HepG2 (cell line): Measurements from ENCODE around the gene FASTK.

Source experiments
- ADNP ChIP-seq: sonication (generic); formaldehyde crosslinking; IDR thresholded peaks from 2 replicates; pipeline ENCODE4 v1.4.0; 2020; ENCODE audit warnings: missing genetic modification reagents
- CTCF ChIP-seq: sonication (generic); formaldehyde crosslinking; IDR thresholded peaks from 2 replicates; pipeline ENCODE4 v1.5.0; 2020; ENCODE audit warnings: mild to moderate bottlenecking, missing genetic modification reagents, moderate library complexity
- HDAC2 ChIP-seq: sonication (generic); formaldehyde crosslinking; IDR thresholded peaks from 2 replicates; pipeline ENCODE4 v1.4.0; 2020; ENCODE audit warnings: missing genetic modification reagents
- HNRNPL ChIP-seq: fragments of 200-400 bp; formaldehyde crosslinking; IDR thresholded peaks from 2 replicates; pipeline ENCODE4 v1.6.1; 2017; ENCODE audit warnings: mild to moderate bottlenecking, low read depth, low read length
- NONO ChIP-seq, 2 experiments: fragments of 450-650 bp in 1 of 2; sonication (generic) in 1 of 2; formaldehyde crosslinking in 1 of 2; IDR thresholded peaks in 1 of 2; conservative IDR thresholded peaks in 1 of 2; 2 replicates each; pipeline versions ENCODE4 v1.6.1 to v1.8.0; 2017 to 2022; ENCODE audit warnings: mild to moderate bottlenecking in 1 of 2, missing genetic modification reagents in 1 of 2, moderate library complexity in 1 of 2
- NR1H2 ChIP-seq: sonication (generic); formaldehyde crosslinking; IDR thresholded peaks from 2 replicates; pipeline ENCODE4 v1.8.1; 2022; ENCODE audit warnings: low read depth, missing genetic modification reagents, borderline replicate concordance
- POLR2AphosphoS2 ChIP-seq: IDR thresholded peaks from 2 replicates; pipeline ENCODE4 v1.6.1; 2011; ENCODE audit warnings: low read depth, low read length, improper control_type of control experiment
- TCF12 ChIP-seq, 2 experiments: fragments of 450-650 bp in 1 of 2; sonication (generic) in 1 of 2; formaldehyde crosslinking in 1 of 2; IDR thresholded peaks; 2 replicates each; pipeline versions ENCODE4 v1.6.1 to v1.8.0; 2017 to 2022; ENCODE audit warnings: antibody characterized with exemption in 1 of 2, mild to moderate bottlenecking in 1 of 2, missing genetic modification reagents in 1 of 2, moderate library complexity in 1 of 2
- ZBTB1 ChIP-seq: sonication (generic); formaldehyde crosslinking; IDR thresholded peaks from 2 replicates; pipeline ENCODE4 v1.4.0; 2020; ENCODE audit warnings: missing genetic modification reagents, borderline replicate concordance
- ZFYVE20 ChIP-seq: sonication (generic); formaldehyde crosslinking; IDR thresholded peaks from 2 replicates; pipeline ENCODE4 v1.8.0; 2023; ENCODE audit warnings: low read depth, mild to moderate bottlenecking, moderate library complexity, missing genetic modification reagents, borderline replicate concordance
- ZNF274 ChIP-seq: sonication (generic); formaldehyde crosslinking; IDR thresholded peaks from 2 replicates; pipeline ENCODE4 v1.5.1; 2020; ENCODE audit warnings: mild to moderate bottlenecking, missing genetic modification reagents
- TF ChIP-seq, protein P1 (sequence below), 2 experiments: sonication (generic) in 1 of 2; formaldehyde crosslinking in 1 of 2; IDR thresholded peaks; 2 replicates each; pipeline versions ENCODE4 v1.4.0 to v1.6.1; 2016 to 2020; ENCODE audit warnings: borderline replicate concordance in 1 of 2, low read depth in 1 of 2, mild to moderate bottlenecking in 1 of 2, missing genetic modification reagents in 1 of 2
- TF ChIP-seq, protein P2 (sequence below): sonication (generic); formaldehyde crosslinking; IDR thresholded peaks from 2 replicates; pipeline ENCODE4 v1.4.0; 2020; ENCODE audit warnings: mild to moderate bottlenecking, missing genetic modification reagents
- TF ChIP-seq, protein P3 (sequence below): sonication (generic); formaldehyde crosslinking; IDR thresholded peaks from 2 replicates; pipeline ENCODE4 v1.4.0; 2020; ENCODE audit warnings: mild to moderate bottlenecking, missing genetic modification reagents

DNA sequence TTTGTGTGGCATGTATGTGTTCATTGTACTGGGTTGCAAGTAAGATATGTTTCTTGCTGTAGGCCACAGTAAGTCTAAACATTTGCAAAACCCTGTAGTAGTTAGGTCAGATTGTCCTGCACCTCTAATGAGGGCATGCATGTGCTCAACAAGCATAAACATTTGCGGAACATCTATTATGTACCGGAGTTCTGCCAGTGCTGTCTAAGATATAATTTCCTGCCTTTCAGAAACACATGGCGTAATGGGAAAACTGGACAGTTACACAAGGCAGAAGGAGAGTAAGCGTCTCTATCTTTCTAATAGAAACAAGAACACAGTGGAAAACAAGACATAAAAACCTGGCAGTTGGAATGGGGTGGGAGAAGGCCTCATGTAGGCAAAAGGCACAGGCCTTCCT lies 49.6 kb downstream of the FASTK start:
- TF ChIP-seq, protein P1, sequence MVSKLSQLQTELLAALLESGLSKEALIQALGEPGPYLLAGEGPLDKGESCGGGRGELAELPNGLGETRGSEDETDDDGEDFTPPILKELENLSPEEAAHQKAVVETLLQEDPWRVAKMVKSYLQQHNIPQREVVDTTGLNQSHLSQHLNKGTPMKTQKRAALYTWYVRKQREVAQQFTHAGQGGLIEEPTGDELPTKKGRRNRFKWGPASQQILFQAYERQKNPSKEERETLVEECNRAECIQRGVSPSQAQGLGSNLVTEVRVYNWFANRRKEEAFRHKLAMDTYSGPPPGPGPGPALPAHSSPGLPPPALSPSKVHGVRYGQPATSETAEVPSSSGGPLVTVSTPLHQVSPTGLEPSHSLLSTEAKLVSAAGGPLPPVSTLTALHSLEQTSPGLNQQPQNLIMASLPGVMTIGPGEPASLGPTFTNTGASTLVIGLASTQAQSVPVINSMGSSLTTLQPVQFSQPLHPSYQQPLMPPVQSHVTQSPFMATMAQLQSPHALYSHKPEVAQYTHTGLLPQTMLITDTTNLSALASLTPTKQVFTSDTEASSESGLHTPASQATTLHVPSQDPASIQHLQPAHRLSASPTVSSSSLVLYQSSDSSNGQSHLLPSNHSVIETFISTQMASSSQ (IDR thresholded peaks at IDR 0.05; ENCODE audit: low read depth) = no peak
- TF ChIP-seq, protein P1 (CRISPR knock-in tag; IDR thresholded peaks at IDR 0.05; ENCODE audit: borderline replicate concordance) = no peak
- TF ChIP-seq ADNP = no peak
- TF ChIP-seq CTCF = no peak
- TF ChIP-seq, protein P2, sequence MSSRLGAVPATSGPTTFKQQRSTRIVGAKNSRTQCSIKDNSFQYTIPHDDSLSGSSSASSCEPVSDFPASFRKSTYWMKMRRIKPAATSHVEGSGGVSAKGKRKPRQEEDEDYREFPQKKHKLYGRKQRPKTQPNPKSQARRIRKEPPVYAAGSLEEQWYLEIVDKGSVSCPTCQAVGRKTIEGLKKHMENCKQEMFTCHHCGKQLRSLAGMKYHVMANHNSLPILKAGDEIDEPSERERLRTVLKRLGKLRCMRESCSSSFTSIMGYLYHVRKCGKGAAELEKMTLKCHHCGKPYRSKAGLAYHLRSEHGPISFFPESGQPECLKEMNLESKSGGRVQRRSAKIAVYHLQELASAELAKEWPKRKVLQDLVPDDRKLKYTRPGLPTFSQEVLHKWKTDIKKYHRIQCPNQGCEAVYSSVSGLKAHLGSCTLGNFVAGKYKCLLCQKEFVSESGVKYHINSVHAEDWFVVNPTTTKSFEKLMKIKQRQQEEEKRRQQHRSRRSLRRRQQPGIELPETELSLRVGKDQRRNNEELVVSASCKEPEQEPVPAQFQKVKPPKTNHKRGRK = no peak
- no peak for TF ChIP-seq ZBTB1 (CRISPR knock-in tag)
- no peak for TF ChIP-seq ZFYVE20
- no peak for TF ChIP-seq POLR2AphosphoS2
- TF ChIP-seq NONO (IDR thresholded peaks at IDR 0.05) = no peak
- no peak for TF ChIP-seq NONO (CRISPR knock-in tag; conservative IDR thresholded peaks at IDR 0.05)
- TF ChIP-seq HDAC2 (CRISPR knock-in tag) = no peak
- TF ChIP-seq HNRNPL = no peak
- TF ChIP-seq ZNF274 (CRISPR knock-in tag) = no peak
- no peak for TF ChIP-seq TCF12 (IDR thresholded peaks at IDR 0.05)
- no peak for TF ChIP-seq TCF12 (CRISPR knock-in tag; IDR thresholded peaks at IDR 0.05)
- TF ChIP-seq, protein P3, sequence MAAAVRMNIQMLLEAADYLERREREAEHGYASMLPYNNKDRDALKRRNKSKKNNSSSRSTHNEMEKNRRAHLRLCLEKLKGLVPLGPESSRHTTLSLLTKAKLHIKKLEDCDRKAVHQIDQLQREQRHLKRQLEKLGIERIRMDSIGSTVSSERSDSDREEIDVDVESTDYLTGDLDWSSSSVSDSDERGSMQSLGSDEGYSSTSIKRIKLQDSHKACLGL (CRISPR knock-in tag) = no peak
- no peak for TF ChIP-seq NR1H2 (CRISPR knock-in tag)
